Mucosa of rectum (tissue), 2 donors: ENCODE measurements around the gene CFAP46.

Experiments
- H3K27ac ChIP-seq, 2 donors: one replicate each; pipeline ENCODE4 v1.7.0; 2013; ENCODE audit warnings: inconsistent platforms in 2 of 2, low read depth in 2 of 2, low read length in 2 of 2
- H3K27me3 ChIP-seq, 2 donors: one replicate each; pipeline ENCODE4 v1.7.0; 2013; ENCODE audit warnings: low read length in 2 of 2; ENCODE audit not compliant: control insufficient read depth in 2 of 2, insufficient read depth in 2 of 2
- H3K36me3 ChIP-seq, 2 donors: one replicate each; pipeline ENCODE4 v1.7.0; 2013; ENCODE audit warnings: low read length in 2 of 2; ENCODE audit not compliant: control insufficient read depth in 2 of 2, insufficient read depth in 2 of 2
- H3K4me1 ChIP-seq, 2 donors: one replicate each; pipeline ENCODE4 v1.7.0; 2013; ENCODE audit warnings: low read length in 2 of 2, mild to moderate bottlenecking in 1 of 2; ENCODE audit not compliant: control insufficient read depth in 2 of 2, insufficient read depth in 2 of 2
- H3K4me3 ChIP-seq, 2 donors: one replicate each; pipeline ENCODE4 v1.7.0; 2013; ENCODE audit warnings: low read length in 2 of 2
- H3K9ac ChIP-seq, 2 donors: one replicate each; pipeline ENCODE4 v1.7.0; 2013; ENCODE audit warnings: low read length in 2 of 2, low read depth in 1 of 2, mild to moderate bottlenecking in 1 of 2
- H3K9me3 ChIP-seq, 2 donors: one replicate each; pipeline ENCODE4 v1.7.0; 2013; ENCODE audit warnings: low read length in 2 of 2; ENCODE audit not compliant: control insufficient read depth in 2 of 2
- donor health status: healthy.
- donor health status: Normal muscosa, but diverticular disease.

The CFAP46 gene

DNA sequence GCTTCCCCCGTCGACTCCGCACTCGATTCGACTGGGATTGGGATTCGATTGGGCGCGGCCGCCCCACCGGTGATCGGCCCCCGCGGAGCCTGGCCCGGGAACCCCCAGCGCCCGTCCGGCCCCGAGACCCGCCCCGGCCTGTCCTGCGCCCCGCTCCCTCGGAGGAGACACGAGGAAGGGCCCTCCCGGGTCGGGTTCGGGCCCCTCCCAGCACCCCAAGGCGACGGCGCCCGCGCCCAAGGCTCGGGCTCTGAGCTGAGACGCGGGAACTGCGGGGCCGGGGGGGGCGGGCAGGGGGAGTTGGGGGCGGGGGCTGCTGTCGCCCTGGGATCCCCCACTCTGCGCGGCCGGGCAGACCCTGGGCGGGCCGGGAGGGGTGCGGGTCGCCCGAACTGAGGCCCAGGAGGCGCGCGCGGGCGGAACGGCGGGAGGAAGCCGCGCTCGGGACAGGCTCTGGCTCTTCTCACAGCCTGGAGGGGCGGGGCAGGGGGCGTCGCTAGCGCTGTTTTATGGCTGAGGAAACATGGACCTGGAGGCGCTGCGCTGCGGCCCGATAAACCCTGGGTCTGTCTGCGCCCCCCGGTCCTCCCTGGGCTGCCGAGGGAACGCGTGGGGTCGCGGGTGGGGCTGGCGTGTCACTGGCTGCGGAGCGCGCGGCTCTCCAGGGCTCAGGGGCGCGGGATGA lies 154.7 kb downstream of the CFAP46 start:
- peaks cover 0 to 6% of the 10 kb centered on the region in 2 donors for H3K36me3 ChIP-seq
- no peak overlapping the region for H3K9ac ChIP-seq
- no peaks in the 10 kb centered on the region for H3K9me3 ChIP-seq
- H3K27me3 ChIP-seq: peaks cover 3 to 8% of the 10 kb centered on the region in 2 donors
- H3K4me3 ChIP-seq: no peak overlapping the region
- peaks cover 3 to 6% of the 10 kb centered on the region in 2 donors for H3K4me1 ChIP-seq
- no peak overlapping the region for H3K27ac ChIP-seq

DNA sequence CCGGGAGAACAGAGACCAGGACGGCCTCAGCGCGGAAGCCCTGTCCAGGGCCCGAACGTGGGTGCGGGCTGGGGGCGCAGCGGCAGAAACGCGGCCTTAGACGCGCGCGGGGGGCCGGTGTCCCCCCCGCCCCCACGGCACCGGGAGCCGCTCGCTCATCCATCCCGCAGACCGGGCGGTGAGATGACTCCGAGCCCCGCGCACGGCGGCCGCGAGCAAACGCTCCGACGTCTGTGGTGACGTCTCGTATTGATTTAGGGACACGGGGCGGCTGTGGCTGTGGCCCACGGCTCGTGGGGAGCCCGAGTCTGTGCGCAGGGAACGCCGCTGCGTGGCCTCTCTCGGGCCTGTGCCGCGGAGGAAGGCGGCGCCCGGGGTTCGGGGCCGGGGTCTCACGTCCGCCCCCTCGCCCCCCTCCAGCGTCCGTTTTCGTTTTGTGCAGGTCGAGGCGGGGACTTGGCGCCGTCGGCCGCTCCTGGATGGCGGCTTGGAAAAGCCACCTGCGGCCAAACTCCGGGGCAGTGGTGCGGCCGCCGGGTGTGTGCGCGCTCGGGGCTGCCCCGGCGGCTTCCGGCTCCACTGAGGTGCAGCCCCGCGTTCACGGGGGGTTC lies 155.4 kb downstream of the CFAP46 start:
- Histone ChIP-seq H3K27me3 (peaks cover 3 to 8% of the 10 kb centered on the region in 2 donors), H3K4me1 (peaks cover 3 to 6% of the 10 kb centered on the region in 2 donors), H3K4me3 (peak overlapping the region in 1 of 2 donors; percentile 30), H3K36me3 (peaks cover 0 to 6% of the 10 kb centered on the region in 2 donors), H3K9me3 (no peaks in the 10 kb centered on the region), H3K9ac (no peak overlapping the region), H3K27ac (no peak overlapping the region)

- peak overlapping the region in 1 of 2 donors; percentile 30 for H3K4me3 ChIP-seq
- H3K27me3 ChIP-seq: peaks cover 3 to 8% of the 10 kb centered on the region in 2 donors
- H3K36me3 ChIP-seq: peaks cover 3 to 9% of the 10 kb centered on the region in 2 donors
- no peaks in the 10 kb centered on the region for H3K9me3 ChIP-seq
- H3K9ac ChIP-seq: no peak overlapping the region
- H3K4me1 ChIP-seq: peaks cover 3 to 6% of the 10 kb centered on the region in 2 donors
- H3K27ac ChIP-seq: no peak overlapping the region
Observed at GRCh38 chr10:132786476-132786883, 155.9 kb downstream of the CFAP46 start.

DNA sequence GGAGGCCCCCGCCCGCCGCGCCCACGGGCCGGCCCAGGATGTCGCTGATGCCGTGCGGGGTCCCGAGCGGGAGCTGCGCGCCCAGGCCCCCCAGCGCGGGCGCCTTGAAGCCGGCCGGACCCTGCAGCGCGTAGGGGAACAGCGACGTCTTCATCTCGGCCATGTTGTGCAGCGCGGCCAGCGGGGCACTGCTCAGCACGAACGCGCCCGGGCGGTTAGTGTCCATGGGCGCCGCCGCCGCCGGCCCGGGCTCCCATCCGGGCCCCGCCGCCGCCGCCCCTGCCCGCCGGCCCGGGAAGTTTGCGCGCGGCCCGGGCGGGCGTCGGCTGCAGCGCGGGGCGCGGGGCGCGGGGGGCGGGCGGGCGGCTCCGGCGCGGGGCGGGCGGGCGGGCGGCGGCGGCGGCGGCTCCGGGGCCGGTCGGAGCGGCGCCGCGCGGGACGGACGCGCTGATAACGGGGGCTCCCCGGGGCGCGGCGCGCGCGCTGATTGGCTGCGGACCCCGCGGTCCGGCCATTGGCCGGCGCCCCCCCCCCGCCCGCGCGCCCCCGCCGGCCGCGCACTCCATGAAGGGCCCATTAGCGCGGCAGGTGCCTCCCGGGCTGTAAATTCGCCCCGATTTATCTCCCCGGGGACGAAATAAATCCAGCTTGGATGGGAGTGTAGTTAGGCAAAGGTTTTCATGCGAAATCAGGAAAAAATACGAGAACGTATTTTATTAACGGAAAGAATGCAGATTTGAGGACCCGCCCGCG lies 156.5 kb downstream of the CFAP46 start, which contains the start of gene NKX6-2:
Gene NKX6-2, minus strand, starts transcription at position 425 of the 753 bp plus-strand sequence. Its CDS starts 199 bp downstream, at position 226.
- Histone ChIP-seq H3K27ac (no peak within 1 kb of the TSS), H3K36me3 (peaks cover 4 to 9% of the 10 kb centered on the region in 2 donors), H3K27me3 (peaks cover 3 to 8% of the 10 kb centered on the region in 2 donors), H3K4me1 (peaks cover 3 to 6% of the 10 kb centered on the region in 2 donors), H3K9ac (no peak within 1 kb of the TSS), H3K9me3 (no peaks in the 10 kb centered on the region), H3K4me3 (peak within 1 kb of the TSS in 1 of 2 donors; percentile 30)

DNA sequence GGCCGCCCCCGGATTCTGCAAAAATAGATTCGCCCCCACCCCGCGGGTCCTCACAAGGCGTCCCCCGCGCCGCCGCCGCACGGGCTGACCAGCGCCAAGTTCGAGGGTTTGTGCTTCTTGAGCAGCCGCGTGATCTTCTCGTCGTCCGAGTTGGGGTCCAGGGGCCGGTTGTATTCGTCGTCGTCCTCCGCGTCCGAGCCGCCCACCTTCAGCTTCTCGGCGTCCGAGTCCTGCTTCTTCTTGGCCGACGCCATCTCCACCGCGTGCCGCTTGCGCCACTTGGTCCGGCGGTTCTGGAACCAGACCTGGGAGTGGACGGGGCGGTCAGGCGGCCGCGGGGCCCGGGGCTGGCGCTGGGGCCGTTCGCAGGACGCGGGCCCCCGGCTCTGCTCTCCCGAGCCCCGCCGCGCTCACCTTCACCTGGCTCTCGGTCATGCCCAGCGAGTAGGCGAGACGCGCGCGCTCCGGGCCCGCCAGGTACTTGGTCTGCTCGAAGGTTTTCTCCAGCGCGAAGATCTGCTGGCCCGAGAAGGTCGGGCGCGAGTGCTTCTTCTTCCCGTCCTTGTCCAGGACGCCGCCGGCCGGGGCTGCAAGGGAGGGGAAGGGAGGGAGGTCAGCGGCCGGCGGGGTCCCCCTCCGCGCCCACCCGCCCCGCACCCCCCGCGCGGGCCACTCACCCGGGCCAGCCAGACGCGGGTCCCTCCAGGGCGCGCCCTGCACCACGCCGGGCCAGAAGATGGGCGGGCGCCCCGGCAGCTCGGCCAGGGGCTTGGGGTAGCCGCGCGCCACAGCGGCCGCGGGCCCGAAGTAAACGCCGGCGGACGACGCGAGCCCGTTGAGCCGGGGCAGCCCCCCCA lies 157.3 kb downstream of the CFAP46 start:
- H3K4me3 ChIP-seq: no peak overlapping the region
- no peak overlapping the region for H3K27ac ChIP-seq
- H3K9me3 ChIP-seq: no peaks in the 10 kb centered on the region
- peaks cover 3 to 6% of the 10 kb centered on the region in 2 donors for H3K4me1 ChIP-seq
- peaks cover 3 to 5% of the 10 kb centered on the region in 2 donors for H3K27me3 ChIP-seq
- no peak overlapping the region for H3K9ac ChIP-seq
- peaks cover 4 to 9% of the 10 kb centered on the region in 2 donors for H3K36me3 ChIP-seq

DNA sequence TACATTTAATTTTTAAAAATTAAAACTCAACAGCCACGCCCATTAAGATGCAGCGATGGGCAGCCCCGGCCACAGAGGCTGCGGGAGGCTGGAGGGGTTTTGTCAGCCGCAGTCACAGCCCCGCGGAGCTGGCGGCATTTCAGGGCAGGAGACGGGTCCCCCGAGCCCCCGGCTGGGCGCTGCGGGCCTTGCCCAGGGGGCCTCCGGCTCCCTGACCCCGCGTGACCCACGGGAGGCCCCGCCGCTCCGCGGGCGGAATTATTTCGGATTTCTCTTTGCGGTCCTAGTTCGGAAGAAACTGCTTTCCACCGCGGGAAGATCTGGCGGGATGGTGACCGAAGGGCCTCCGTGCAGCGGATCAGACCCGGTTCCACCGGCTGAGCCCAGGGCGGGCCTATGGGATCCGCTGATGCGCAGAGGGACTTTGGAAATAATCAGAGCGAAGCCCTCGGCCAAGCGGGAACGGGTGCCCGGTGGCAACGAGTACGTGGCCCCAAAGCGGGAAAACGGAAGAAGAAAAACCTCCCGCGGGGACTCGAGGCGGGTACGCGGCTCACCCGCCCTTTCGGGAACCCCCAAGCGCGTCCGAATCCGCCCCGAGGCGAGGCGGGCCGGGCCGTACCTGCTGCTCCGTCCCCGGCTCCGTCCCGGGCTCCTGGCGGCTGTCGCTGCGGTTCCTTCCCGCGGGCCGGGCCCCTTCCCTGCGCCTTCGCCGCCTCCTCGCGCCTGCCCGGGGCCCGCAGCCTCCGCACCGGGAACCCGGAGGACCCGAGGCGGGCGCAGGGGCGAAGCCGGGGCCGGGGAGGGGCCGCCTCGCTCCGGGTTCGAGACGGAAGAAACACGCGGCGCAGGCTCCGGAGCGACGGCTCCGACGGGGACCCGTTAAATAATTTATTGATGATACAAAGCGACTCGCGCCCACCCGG lies 158.2 kb downstream of the CFAP46 start:
- H3K27ac ChIP-seq: no peak overlapping the region
- peaks cover 3 to 6% of the 10 kb centered on the region in 2 donors for H3K4me1 ChIP-seq
- H3K36me3 ChIP-seq: peaks cover 4 to 9% of the 10 kb centered on the region in 2 donors
- peaks cover 3 to 4% of the 10 kb centered on the region in 2 donors for H3K27me3 ChIP-seq
- H3K4me3 ChIP-seq: no peak overlapping the region
- no peaks in the 10 kb centered on the region for H3K9me3 ChIP-seq
- no peak overlapping the region for H3K9ac ChIP-seq

DNA sequence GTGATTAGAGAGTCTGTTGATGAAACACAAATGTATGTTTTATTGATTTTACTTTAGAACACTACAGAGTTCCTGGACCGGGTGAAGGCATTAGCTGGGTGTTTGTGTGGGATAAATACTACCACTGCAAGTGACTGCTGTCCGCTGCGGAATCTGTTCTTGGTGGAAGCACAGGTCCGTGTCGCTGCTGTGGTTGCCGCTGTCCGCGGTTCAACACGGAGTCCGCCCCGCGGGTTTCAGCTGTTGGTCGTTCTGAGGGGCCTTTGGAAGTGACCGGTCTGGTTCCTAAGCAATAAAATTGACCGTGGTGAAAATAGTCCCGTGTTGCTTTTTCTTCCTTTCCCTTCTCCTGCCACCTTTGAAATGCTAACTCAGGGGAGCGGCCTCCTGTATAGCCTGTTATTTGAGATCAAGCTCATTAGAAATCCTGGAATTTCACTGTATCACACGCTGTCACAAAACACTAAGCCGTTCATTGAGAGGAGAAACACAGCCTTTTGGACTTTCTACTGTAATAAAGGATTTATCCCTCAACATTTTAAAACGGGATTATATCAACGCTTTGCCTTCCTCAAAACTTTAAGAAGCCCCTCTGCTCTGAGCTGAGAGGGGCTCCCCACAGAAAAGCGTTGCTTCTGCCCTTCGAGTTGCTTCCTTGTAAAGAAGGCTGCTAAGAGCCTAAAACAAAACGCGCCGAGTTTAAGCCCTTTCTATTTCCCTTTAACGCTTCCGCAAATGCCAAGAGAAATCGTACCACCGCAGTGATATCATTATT lies 159.0 kb downstream of the CFAP46 start:
- no peak overlapping the region for H3K9ac ChIP-seq
- peaks cover 4 to 11% of the 10 kb centered on the region in 2 donors for H3K36me3 ChIP-seq
- no peaks in the 10 kb centered on the region for H3K9me3 ChIP-seq
- peaks cover 3 to 4% of the 10 kb centered on the region in 2 donors for H3K27me3 ChIP-seq
- no peak overlapping the region for H3K27ac ChIP-seq
- H3K4me3 ChIP-seq: no peak overlapping the region
- H3K4me1 ChIP-seq: peaks cover 3 to 6% of the 10 kb centered on the region in 2 donors

- peaks cover under 1 to 3% of the 10 kb centered on the region in 2 donors for H3K4me1 ChIP-seq
- peaks cover 4 to 11% of the 10 kb centered on the region in 2 donors for H3K36me3 ChIP-seq
- no peak overlapping the region for H3K4me3 ChIP-seq
- peaks cover under 1 to 3% of the 10 kb centered on the region in 2 donors for H3K27me3 ChIP-seq
- H3K9ac ChIP-seq: no peak overlapping the region
- no peak overlapping the region for H3K27ac ChIP-seq
- no peaks in the 10 kb centered on the region for H3K9me3 ChIP-seq
Observed at GRCh38 chr10:132781556-132781955, 160.8 kb downstream of the CFAP46 start.
